Cardiac fibroblast (primary cell): ENCODE measurements around the gene NEURL1.
"Not testable (repeated sequence)": the region's sequence is repeated elsewhere in the genome, so short reads cannot be mapped to it uniquely, and the experiment has no call there.

Experiments
- DNase-seq, 2 donors: peaks; one replicate each; pipeline versions ENCODE4 v3.0.0 to v3.0.0-alpha.2; 2010; ENCODE audit warnings: low read depth in 2 of 2
- H3K4me3 ChIP-seq, 2 donors: replicated peaks in 1 of 2; 1 replicate in 1 of 2; 2 replicates in 1 of 2; pipeline ENCODE4 v1.5.1; 2011; ENCODE audit warnings: low read depth in 2 of 2, low read length in 2 of 2, mild to moderate bottlenecking in 2 of 2, moderate library complexity in 1 of 2
- TF ChIP-seq, protein P1 (sequence below): IDR thresholded peaks from one replicate; pipeline ENCODE4 v1.5.1; 2011; ENCODE audit warnings: low read depth, mild to moderate bottlenecking, low read length, inconsistent platforms

NEURL1 gene

DNA sequence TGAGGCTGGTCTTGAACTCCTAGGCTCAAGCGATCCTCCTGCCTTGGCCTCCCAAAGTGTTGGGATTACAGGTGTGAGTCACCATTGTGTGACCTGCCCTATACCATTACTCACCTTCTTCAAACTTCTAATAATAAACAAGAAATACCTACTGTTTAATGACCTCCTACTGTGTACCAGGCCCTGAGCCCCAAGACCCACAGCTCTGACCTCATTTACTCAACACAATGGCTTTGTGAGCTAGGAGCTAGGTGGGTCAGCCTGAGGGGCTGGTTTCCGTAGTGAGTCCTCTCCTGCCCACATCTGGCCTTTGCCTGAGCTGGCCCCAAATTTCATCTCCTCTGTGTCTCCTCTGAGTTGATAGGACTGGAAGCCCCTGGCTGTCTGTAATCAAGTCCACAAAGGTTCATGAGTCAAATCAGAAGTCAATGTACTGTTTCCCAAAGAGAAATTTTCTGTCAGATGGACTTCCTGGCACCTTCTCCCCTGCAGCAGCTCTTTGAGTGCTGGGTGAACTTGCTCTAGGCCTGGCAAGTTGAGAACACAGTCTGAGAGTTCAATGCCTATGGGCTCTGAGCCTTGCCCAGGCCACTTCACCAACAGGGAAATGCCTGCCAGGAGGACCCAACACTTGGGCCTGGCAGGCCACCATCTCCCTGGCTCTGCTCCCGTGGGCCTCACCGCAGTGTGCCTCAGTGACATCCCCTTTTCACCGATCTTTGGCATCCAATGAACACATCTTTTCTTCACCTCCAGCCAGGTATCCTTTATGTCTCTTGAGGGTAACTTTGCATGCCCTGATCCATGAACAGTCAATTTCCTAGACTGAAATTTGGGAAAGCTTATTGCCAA is 24.0 kb downstream of the NEURL1 start:
- H3K4me3 ChIP-seq, result no peak overlapping the region
- DNase-seq, result no peak
- TF ChIP-seq, protein P1, sequence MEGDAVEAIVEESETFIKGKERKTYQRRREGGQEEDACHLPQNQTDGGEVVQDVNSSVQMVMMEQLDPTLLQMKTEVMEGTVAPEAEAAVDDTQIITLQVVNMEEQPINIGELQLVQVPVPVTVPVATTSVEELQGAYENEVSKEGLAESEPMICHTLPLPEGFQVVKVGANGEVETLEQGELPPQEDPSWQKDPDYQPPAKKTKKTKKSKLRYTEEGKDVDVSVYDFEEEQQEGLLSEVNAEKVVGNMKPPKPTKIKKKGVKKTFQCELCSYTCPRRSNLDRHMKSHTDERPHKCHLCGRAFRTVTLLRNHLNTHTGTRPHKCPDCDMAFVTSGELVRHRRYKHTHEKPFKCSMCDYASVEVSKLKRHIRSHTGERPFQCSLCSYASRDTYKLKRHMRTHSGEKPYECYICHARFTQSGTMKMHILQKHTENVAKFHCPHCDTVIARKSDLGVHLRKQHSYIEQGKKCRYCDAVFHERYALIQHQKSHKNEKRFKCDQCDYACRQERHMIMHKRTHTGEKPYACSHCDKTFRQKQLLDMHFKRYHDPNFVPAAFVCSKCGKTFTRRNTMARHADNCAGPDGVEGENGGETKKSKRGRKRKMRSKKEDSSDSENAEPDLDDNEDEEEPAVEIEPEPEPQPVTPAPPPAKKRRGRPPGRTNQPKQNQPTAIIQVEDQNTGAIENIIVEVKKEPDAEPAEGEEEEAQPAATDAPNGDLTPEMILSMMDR, result no peak

DNA sequence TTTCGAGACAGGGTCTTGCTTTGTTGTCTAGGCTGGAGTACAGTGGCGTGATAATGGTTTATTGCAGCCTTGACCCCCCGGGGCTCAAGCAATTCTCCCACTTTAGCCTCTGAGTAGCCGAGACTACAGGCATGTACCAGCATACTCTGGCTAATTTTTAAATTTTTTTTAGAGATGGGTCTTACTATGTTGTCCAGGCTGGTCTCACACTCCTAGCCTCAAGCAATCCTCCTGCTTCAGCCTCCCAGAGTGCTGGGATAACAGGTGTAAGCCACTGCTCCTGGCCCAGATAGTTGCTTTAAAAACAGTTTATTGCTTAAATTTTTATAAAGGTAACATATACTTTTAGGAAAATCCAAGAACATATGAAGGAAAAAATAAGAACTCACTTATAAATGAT is 26.3 kb downstream of the NEURL1 start:
- no peak for DNase-seq
- TF ChIP-seq, protein P1, result no peak

DNA sequence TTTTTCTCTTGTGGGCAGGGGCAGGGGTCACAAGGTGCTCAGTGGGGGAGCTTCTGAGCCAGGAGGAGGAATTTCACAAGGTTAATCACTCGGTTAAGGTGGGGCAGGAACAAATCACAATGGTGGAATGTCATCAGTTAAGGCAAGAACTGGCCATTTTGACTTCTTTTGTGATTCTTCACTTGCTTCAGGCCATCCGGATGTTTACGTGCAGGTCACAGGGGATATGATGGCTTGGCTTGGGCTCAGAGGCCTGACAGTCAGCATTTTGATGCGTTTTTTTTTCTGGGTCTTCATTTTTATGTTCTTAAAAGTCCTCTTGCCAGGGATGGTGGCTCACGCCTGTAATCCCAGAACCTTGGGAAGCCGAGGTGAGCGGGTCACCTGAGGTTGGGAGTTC is 28.5 kb downstream of the NEURL1 start:
- DNase-seq, H3K4me3 ChIP-seq: not testable (repeated sequence)

More for the DNA sequence above, 26.3 kb downstream of the NEURL1 start:
- no peak overlapping the region for H3K4me3 ChIP-seq

DNA sequence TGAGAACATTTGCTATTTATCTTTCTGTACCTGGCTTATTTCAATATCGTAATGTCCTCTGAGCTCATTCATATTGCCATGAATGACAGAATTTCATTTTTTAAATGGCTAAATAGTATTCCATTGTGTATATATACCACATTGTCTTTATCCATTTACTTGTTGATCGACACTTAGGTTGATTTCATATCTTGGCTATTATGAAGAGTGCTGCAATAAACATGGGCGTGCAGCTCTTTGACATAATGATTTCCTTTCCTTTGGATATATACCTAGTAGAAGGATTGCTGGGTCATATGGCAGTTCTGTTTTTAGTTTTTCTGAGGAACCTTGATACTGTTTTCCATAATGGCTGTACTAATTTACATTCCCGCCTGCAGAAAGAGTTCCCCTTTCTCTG is 30.2 kb downstream of the NEURL1 start:
- no peak for DNase-seq
- TF ChIP-seq, protein P1, result no peak
- H3K4me3 ChIP-seq, result no peak overlapping the region

DNA sequence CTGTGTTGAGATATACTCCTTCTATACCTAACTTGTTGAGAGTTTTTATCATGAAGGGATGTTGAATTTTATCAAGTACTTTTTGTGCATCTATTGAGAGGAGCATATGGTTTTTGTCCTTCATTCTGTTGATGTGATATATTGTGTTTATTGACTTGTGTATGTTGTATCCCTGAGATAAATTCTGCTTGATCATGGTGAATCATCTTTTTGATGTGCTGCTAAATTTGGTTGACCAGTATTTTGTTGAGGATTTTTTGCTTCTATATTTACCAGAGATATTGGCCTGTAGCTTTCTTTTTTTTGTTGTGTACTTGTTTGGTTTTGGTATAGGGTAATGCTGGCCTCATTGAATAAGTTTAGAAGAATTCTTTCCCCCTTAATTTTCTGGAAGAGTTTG is 32.4 kb downstream of the NEURL1 start:
- TF ChIP-seq, protein P1, result no peak
- no peak overlapping the region for H3K4me3 ChIP-seq
- no peak for DNase-seq

DNA sequence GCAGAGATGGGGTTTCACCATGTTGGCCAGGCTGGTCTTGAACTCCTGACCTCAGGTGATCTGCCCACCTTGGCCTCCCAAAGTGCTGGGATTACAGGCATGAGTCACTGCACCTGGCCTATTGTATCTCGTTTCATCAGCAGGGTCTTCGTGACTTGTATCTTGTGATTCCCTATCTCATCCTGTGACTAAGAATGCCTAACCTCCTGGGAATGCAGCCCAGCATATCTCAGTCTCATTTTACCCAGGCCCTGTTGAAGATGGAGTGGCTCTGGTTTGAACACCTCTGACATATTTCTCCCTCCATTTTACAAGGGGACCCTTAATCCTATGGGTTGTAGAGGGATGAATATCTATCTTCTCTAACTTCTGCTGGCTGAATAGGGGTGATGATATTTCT is 34.0 kb downstream of the NEURL1 start:
- H3K4me3 ChIP-seq, result not testable (repeated sequence)
- peak in 1 of 2 donors; percentile 48 for DNase-seq

DNA sequence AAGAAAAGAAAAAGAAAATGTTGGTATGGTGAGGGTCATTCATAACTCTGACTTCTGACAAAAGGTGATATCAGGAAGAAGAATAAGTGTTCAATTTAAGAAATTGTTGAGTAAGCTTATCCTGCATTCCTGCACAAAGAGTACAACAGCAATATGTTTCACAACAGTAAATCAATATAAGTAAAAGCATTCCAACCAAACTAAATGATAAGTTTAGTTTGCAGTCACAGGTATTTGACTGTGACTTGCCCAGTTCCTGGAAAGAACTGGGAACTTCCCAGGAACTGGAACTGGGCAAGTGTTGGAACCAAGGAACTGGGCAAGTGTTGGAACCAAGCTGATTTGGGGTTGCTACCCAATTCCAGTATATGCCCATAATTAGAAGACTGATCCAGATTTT is 35.0 kb downstream of the NEURL1 start:
- DNase-seq, result no peak
- TF ChIP-seq, protein P1, result no peak
- H3K4me3 ChIP-seq, result no peak overlapping the region

DNA sequence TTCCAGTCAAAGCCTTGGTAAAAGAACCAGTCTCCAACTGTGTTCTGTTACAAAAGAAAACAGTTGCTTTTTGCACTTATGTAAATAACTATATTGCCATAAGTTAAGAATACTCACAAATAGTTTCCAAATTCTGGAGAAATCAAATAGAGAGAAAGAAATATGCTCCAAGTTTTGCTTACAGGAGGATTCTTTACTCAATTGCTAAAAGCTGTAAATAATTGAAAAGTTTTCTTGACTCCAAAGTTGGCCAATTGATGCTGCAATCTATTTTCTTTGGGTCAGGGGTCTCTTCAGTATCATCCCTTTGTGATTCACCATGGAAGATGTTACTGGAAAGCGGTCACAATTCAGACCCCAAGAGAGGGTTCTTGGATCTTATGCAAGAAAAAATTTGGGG is 36.0 kb downstream of the NEURL1 start:
- TF ChIP-seq, protein P1, result no peak
- no peak for DNase-seq
- no peak overlapping the region for H3K4me3 ChIP-seq
